SK-N-MC (cell line): ENCODE results near the gene BATF3.

ENCODE experiments used
- EZH2 ChIP-seq: fragments of 200-600 bp; sonication (generic); IDR thresholded peaks from one replicate; pipeline ENCODE4 v1.6.1; 2017; ENCODE audit warnings: antibody characterized with exemption
- POLR2AphosphoS5 ChIP-seq: IDR thresholded peaks from 2 replicates; pipeline ENCODE4 v1.6.1; 2012; ENCODE audit warnings: mild to moderate bottlenecking, low read depth, low read length, borderline replicate concordance

DNA sequence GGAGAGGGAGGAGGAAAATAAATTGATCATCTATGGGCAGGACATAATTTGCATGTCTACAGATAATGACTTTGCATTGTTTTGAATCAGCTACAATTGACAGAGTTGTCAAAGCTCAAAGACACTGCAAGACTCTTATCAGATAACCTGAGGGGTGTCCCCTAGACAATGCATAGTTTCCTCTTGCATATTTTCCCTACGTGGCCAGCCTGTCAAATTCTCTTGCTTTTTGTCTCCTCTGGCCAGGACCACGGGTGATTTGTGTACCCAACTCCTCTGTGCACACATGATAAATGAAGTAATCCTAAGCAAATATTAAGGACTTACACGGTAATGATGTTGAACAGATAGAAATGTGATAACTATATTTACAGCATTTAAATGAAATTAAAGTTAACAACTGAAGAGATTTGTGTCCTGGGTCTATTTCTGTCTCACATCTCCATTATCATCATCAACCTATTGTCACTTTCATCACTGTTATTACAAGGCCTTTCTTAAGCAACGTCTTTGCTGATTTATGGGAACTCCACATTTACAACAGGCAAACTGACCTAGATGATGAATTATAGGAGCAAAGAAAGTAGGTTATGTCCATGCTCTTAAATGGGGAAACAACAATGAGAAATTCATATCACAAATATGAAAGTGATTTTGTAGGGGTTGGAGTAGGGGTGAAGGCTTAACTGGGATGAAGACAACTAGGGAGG, 18.8 kb downstream of the BATF3 start:
- TF ChIP-seq POLR2AphosphoS5 (no peak), EZH2 (no peak)
